ENCODE results near the gene CCDC77.

CCDC77 gene

GRCh38 chr12:452667-453210 lies 51.3 kb downstream of the CCDC77 start:
- DNase-seq (ENCODE audit: low read depth): no peak

DNA sequence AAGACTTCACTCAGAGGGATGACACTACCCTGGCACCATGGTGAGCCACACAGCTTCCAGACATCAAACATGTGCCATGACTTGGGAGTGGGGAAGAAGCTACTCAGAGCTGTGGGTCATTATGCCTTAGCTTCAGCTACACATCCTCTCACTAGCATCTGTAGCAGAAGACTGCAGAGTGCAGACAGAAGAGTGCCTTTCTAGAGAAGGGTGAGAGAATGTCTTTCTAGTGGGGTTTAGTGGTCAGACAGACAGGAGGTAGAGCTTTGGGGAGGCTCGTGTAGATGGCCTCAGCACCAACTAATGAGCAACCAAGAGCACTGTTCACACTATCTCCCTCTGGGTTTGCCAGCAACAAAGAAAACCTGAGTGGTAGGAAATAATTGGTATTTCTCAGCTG lies 53.4 kb downstream of the CCDC77 start:
- DNase-seq (ENCODE audit: low read depth): no peak

- no peak for DNase-seq (ENCODE audit: low read depth)
Measured at GRCh38 chr12:455821-456220, 54.4 kb downstream of the CCDC77 start.

DNA sequence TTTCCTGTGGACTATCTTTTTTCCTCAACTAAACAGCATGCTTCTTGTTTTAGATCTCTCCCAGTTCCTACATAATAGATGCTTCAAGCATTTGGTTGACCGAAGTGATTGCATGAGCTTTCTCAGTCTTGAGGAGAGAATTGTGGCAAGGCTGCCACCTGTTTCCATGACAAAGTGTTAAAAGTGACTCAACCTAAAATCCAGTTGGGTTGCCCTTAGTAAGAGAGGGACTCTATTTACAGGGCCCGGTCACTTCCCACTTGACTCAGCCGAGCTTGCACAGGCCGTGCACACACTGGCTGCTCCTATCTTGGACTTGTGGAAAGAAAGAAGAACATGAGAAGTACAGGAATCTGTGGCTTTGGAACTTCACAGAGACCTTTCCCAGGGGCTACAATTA lies 56.2 kb downstream of the CCDC77 start:
- no peak for DNase-seq (ENCODE audit: low read depth)

- DNase-seq (ENCODE audit: low read depth): no peak
Measured at GRCh38 chr12:459050-459429, 57.6 kb downstream of the CCDC77 start.

GRCh38 chr12:459430-460258 lies 58.2 kb downstream of the CCDC77 start, which contains the start of gene B4GALNT3:
B4GALNT3 (plus strand) TSS chr12:459939; CDS start chr12:460377, 438 bp downstream.
- DNase-seq (ENCODE audit: low read depth): peak; percentile 13

DNA sequence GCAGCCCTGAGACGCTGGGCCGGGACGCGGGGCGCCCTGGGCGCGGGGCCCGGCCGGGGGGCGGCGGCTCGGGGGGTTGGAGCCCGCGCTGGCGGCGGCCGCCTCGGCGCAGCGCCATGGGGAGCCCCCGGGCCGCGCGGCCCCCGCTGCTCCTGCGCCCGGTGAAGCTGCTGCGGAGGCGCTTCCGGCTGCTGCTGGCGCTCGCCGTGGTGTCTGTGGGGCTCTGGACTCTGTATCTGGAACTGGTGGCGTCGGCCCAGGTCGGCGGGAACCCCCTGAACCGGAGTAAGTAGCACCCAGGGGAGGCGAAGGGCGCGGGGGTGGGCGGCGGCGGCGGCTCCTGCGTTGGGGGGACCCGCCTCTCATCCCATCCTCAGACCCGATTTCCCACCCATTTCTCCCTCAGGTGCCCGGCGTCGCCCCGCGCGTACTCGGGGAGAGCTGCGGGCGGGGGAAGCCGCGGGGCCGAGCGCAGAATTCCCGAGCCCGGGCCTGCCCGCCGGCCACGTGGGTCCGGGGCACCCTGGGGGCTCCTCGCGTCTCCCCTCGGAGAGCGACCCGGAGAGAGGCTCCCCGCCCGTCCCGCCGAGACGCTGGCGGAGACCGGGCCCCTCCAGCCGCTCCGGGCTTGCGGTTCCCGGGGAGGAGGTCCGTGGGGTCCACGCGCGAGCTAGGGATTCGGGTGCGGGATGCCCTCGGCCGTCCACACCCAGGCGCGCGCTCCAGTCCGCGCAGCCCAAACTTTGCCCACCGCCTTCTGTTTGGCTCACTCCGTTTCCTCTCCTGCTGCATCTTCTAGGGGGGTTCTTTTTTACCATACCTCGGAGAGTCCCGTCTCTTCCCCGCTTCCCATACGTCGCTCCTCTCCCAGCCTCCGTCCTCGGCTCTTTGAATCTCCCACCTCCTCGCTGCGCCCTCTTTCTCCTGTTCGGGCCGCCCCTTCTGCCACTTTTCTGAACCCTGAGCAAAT lies 59.1 kb downstream of the CCDC77 start:
- DNase-seq (ENCODE audit: low read depth): peak; percentile 15

DNA sequence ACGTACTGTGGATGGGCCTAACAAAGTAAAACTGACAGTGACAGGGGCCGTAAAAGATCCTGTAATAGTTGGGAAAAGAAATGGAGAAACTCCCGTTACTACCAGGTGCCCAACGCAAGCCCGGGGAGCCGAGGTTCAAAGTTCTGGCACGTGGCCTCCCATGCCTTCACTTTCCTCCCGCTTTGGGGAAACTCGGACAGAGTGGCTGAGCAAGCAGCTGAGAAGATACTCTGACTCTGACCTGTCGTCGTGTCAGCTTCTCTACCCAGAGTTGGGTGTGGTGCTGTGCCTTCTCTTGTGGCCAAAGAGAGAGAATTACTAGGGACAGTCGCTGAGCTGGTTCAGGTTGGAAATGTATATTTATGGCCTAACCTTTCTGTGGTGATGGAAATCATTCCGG lies 60.0 kb downstream of the CCDC77 start:
- DNase-seq (ENCODE audit: low read depth): no peak

DNA sequence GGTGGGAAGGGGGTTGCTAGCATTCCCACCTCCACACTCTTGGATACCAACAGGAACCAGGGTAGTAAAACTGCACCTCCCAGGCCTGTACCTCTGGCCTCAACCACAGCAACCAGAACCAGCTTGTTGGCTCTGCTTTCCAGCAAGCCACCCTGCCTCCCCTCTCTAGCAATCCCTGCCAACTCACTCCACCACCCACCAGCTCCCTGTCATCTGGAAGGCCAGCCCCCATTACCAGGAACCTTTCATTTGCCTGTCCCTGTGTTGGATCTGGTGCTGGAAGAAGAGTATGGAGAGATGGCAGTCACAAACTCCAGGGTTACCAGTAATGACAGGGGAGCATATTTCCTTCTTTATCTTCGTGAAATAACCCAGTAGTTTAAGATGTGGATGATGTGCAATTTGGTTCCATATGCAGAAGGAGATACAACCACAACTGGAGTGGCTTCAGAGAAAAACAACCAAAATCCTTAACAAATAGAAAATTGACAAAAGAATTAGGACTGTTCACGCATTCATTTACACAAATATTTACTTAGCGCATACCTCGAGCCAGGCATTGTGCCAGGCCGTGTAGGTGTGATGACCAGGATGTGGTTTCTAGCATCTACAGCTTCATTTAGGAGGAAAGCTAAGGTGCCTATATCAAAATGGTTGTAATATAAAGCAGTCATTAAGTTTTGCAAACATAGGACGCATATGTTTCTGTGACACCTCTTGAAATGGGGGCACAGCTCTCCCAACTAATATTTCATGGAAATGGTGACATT lies 61.7 kb downstream of the CCDC77 start:
- DNase-seq (ENCODE audit: low read depth): no peak

DNA sequence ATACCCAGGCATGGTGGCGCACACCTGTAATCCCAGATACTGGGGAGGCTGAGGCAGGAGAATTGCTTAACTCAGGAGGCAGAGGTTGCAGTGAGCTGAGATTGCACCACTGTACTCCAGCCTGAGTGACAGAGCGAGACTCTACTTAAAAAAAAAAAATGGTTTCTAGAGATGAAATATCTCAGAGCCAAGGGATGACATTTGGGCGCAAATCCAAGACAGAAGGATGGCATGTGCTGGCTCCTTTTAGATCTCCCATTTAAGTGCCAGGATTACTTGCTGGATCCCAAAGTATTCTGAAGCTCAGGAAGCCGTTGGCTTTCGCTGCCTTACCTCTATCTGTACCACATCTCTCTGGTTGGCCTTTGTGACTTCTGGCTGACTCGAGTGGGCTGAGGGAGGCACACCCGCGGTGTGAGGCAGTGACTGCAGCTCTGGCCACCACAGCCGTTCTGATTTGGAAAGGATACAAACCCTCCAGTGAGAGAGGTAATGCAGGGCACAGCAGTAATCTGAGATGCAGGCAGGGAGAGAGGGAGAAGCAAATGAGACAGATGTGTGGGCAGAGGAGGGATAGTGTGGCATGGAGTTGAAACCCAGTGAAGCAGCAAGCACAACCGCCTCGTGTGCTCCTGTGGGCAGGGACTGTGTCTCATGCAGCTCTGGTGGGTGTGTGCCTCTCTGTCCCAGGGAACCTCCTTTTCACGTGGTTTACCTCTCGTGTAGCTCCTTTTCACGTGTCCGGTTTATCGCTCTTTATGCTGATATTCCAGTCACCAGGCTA lies 63.2 kb downstream of the CCDC77 start:
- no peak for DNase-seq (ENCODE audit: low read depth)

DNA sequence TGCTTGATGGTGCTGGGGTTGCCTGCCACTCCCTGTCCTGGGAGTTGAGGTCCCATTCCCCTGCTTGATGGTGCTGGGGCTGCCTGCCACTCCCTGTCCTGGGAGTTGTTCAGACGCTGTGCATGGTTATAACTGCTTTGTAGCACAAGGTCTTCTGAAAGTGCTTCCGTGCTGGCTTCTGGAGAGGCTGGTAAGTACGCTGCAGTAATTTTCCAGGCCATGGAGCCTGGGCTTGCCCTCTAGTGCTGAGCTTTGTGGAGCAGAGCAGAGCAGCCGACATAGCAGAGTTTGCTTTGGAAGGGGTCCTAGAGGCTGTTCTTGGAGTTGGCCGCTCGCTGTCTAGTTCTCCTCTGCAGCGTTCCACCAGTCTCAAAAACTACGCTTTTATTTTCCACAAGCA lies 64.6 kb downstream of the CCDC77 start:
- DNase-seq (ENCODE audit: low read depth): no peak

DNA sequence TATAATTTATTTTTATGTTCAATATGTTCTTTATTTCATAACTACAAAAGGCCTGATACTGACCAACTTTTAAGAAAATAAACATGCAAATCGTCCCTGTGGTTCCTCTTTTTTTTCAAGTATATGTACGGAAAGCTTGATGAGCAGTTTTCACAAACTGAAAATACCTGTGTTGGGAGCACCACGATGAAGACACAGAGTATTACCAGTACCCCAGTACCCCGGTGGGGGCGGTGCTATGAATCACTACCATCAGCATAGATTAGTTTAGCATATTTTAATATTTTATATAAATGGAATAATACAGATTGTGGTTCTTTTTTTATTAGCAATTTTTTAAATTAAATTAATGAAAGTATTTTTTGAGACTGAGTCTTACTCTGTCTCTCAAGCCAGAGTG lies 65.3 kb downstream of the CCDC77 start:
- DNase-seq (ENCODE audit: low read depth): no peak

GRCh38 chr12:467591-467990 lies 66.1 kb downstream of the CCDC77 start:
- no peak for DNase-seq (ENCODE audit: low read depth)

GRCh38 chr12:468671-469389 lies 67.4 kb downstream of the CCDC77 start:
- no peak for DNase-seq (ENCODE audit: low read depth)

DNA sequence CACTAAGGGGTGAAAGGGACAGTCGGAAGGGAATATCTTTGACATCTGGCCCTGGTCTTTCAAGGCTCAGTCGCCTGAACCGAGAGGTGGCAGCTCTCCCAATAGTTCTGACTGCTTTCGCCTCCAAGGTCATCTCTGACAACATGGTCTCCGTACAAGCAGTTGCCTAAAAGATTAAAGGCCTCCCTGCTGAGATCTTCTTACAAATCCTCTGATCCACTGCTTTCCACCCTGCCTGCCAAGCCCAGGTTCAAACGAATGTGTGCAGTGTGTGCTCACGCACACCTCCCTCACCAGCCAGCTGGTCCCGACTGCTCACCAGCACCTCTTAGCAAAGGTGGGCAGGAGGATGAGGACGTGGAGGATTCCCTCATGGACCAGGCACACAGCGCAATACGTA lies 68.7 kb downstream of the CCDC77 start:
- DNase-seq (ENCODE audit: low read depth): no peak

DNA sequence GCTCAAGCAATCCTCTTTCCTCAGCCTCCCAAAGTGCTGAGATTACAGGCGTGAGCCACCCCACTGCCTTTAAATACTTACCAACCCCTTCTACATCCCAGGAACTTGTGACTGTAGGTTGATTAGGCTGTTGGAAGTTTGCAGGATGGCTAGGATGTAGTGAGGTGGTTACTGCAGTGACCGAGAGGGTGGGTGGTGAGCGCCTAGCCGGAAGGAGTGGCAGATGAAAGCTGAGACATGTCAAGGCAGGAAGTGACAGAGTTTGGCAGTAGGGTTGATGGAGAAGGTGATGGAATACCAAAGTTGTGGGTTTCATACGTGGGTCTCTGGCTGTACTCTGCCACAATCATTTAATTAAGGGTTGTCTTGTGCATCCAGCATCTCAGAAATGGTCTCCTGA lies 71.8 kb downstream of the CCDC77 start:
- DNase-seq (ENCODE audit: low read depth): no peak

DNA sequence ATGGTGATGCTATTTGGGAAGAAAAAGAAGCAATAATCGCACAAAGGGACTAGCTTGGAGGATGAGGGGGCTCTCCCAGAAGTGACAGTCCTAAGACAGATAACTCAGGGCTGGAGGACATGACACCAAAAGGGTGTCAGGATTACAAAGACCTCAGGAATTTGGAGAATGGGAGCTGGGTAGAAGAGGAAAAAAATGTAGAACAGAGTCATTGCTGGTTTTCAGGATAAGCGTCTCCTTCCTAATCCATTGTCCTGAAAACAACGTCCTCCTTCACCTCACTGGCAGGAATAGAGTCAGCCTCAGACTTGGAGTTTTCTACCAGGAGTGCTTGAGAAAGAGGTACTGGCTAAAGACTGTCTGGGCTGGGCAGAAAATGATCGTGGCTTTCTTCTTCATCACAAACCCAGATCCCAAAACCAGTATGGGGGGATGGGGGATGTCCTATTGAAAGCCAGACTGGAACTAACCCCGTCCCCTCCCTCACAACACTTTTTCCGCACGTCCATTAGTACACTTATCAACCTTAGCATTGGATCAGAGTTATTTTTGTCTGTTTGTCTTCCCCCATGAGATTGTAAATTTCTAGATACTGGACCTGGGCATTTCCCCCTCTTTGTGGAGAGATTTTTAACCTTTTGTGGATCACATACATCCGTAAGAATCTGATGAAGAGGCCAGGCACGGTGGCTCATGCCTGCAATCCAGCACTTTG lies 72.6 kb downstream of the CCDC77 start:
- peak; percentile 37 for DNase-seq (ENCODE audit: low read depth)

GRCh38 chr12:475286-475685 lies 73.8 kb downstream of the CCDC77 start:
- no peak for DNase-seq (ENCODE audit: low read depth)

DNA sequence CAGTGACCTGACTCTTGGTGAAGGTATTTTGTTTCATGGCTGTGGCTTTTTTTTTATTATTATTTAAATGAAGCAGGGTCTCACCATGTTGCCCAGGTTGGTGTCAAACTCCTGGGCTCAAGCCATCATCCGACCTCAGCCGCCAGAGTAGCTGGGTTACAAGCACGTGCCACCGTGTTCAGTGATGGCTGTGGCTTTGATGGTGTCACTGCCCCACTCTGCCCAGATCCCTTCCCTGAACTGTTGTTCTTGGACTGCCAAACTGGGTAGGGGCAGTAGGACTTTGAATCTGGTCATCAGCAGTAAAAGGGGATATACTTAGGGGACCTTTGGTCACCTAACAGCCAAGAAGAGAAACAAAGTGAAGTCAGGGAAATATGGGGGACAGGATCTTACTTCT lies 77.7 kb downstream of the CCDC77 start:
- DNase-seq (ENCODE audit: low read depth): no peak

Measured in EH (cell line).